GM12864 (cell line): ENCODE measurements around the gene CLDND2.

Experiments
- DNase-seq: peaks from one replicate; pipeline ENCODE4 v3.0.0-alpha.2; 2011; ENCODE audit warnings: low read depth
- H3K4me3 ChIP-seq: 2 replicates; pipeline ENCODE4 v1.5.1; 2011; ENCODE audit warnings: mild to moderate bottlenecking, low read depth, low read length, control low read depth
- TF ChIP-seq, protein P1 (sequence below): IDR thresholded peaks from 2 replicates; pipeline ENCODE4 v1.5.1; 2011; ENCODE audit warnings: low read depth, mild to moderate bottlenecking, moderate library complexity, low read length, control low read depth, inconsistent platforms; ENCODE audit errors: missing control alignments

The CLDND2 gene

DNA sequence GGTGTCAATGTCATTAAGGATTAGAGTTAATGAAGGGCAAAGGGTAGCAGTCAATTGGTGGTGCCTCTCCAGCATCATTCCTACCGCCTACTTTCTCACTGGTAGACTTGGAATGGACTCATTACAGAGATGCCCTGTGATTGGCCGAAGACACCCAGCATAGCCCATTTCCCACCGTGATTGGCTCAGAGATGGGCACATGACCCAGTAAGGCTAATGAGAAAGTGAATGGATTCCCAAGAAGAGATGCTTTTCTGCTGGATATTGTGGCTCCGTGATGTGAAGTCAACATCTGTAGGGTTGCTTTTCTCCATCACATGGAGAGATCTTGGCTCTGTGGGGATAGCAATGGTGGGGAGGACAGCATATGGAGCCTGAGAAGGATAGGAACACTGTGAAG lies 38.4 kb downstream of the CLDND2 start:
- no peak overlapping the region for H3K4me3 ChIP-seq
- TF ChIP-seq, protein P1, sequence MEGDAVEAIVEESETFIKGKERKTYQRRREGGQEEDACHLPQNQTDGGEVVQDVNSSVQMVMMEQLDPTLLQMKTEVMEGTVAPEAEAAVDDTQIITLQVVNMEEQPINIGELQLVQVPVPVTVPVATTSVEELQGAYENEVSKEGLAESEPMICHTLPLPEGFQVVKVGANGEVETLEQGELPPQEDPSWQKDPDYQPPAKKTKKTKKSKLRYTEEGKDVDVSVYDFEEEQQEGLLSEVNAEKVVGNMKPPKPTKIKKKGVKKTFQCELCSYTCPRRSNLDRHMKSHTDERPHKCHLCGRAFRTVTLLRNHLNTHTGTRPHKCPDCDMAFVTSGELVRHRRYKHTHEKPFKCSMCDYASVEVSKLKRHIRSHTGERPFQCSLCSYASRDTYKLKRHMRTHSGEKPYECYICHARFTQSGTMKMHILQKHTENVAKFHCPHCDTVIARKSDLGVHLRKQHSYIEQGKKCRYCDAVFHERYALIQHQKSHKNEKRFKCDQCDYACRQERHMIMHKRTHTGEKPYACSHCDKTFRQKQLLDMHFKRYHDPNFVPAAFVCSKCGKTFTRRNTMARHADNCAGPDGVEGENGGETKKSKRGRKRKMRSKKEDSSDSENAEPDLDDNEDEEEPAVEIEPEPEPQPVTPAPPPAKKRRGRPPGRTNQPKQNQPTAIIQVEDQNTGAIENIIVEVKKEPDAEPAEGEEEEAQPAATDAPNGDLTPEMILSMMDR: no peak
- DNase-seq: no peak

GRCh38 chr19:51329411-51329810 lies 39.4 kb downstream of the CLDND2 start:
- TF ChIP-seq, protein P1: no peak
- no peak overlapping the region for H3K4me3 ChIP-seq
- no peak for DNase-seq

DNA sequence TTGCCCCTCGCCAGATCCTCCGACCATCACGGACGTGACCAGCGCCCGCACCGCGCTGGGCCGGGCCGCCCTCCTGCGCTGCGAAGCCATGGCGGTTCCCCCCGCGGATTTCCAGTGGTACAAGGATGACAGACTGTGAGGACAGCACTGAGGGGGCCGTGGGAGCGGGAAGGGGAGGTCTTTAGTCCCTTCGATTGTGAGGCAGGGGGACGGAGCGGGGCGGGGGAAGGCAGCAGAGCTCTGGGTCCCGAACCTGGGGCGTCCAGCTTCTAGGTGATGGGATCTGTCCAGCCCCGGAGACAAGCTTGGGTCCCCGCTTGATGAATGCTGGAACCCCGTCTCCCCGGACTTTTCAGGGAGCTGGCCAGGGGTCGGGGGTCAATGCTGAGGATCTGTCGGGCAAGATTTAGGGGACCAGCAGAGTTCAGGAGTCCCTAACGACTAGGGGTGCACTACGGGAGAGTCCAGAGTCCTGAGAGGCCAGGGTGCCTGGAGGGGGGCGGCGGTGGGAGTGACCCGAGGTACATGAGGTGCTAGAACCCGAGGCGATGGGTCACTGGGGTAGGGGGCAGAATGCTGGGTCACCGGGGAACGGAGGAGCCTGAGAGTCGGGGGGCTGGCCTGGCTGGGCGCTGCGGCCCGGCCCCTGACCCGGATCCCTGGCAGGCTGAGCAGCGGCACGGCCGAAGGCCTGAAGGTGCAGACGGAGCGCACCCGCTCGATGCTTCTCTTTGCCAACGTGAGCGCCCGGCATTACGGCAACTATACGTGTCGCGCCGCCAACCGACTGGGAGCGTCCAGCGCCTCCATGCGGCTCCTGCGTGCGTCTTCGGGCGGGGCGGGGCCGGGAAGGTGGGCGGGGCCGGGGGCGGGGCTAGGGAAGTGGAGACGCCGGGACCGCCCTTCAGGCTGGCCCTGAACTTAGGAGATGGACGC lies 41.5 kb downstream of the CLDND2 start:
- TF ChIP-seq, protein P1: no peak
- peak overlapping the region; percentile 14; the same call in 1 of the 2 replicates for H3K4me3 ChIP-seq
- no peak for DNase-seq

- TF ChIP-seq, protein P1: no peak
- H3K4me3 ChIP-seq: no peak overlapping the region
- DNase-seq: no peak
Measured at GRCh38 chr19:51326216-51327065, 42.4 kb downstream of the CLDND2 start.

GRCh38 chr19:51325161-51325976 lies 43.4 kb downstream of the CLDND2 start:
- TF ChIP-seq, protein P1: no peak
- no peak overlapping the region for H3K4me3 ChIP-seq
- DNase-seq: no peak

GRCh38 chr19:51324167-51324481 lies 44.7 kb downstream of the CLDND2 start:
- no peak for DNase-seq

More at GRCh38 chr19:51324167-51324481, 44.7 kb downstream of the CLDND2 start:
- TF ChIP-seq, protein P1: no peak
- H3K4me3 ChIP-seq: no peak overlapping the region
